HG03469 (cell line): Measurements from ENCODE around the gene TAPBPL.
"Not testable (repeated sequence)": the region's sequence is repeated elsewhere in the genome, so short reads cannot be mapped to it uniquely, and the experiment has no call there.

Source experiments
- ATAC-seq: cut with Tn5 transposase; IDR thresholded peaks from one replicate; pipeline ENCODE4 v1.9.1; 2021; ENCODE audit warnings: mild to moderate bottlenecking, moderate library complexity, moderate number of reproducible peaks; ENCODE audit not compliant: unreplicated experiment

TAPBPL gene

GRCh38 chr12:6451348-6452244 lies at the start of gene TAPBPL:
TAPBPL (plus strand) TSS chr12:6452042; CDS start chr12:6452249, 207 bp downstream.
- ATAC-seq = no peak

- ATAC-seq = no peak
Measured at GRCh38 chr12:6404390-6404789, 47.5 kb upstream of the TAPBPL start.

- ATAC-seq = no peak
Measured at GRCh38 chr12:6405963-6406362, 45.9 kb upstream of the TAPBPL start.

- ATAC-seq = no peak
Measured at GRCh38 chr12:6407236-6407954, 44.4 kb upstream of the TAPBPL start.

- no peak for ATAC-seq
Measured at GRCh38 chr12:6416596-6416995, 35.2 kb upstream of the TAPBPL start.

GRCh38 chr12:6418796-6419195 lies 33.0 kb upstream of the TAPBPL start:
- ATAC-seq = no peak

- no peak for ATAC-seq
Measured at GRCh38 chr12:6420364-6420763, 31.5 kb upstream of the TAPBPL start.

GRCh38 chr12:6423267-6424007 lies 28.4 kb upstream of the TAPBPL start:
- ATAC-seq = no peak

- ATAC-seq = no peak
Measured at GRCh38 chr12:6424008-6424347, 27.9 kb upstream of the TAPBPL start.

GRCh38 chr12:6424866-6425265 lies 27.0 kb upstream of the TAPBPL start:
- ATAC-seq = no peak

- no peak for ATAC-seq
Measured at GRCh38 chr12:6425590-6426531, 26.0 kb upstream of the TAPBPL start.

- no peak for ATAC-seq
Measured at GRCh38 chr12:6426882-6427671, 24.8 kb upstream of the TAPBPL start.

GRCh38 chr12:6427796-6428195 lies 24.0 kb upstream of the TAPBPL start:
- ATAC-seq = not testable (repeated sequence)

GRCh38 chr12:6428326-6428725 lies 23.5 kb upstream of the TAPBPL start:
- ATAC-seq = no peak

GRCh38 chr12:6430124-6430989 lies 21.5 kb upstream of the TAPBPL start:
- ATAC-seq = no peak

- ATAC-seq = no peak
Measured at GRCh38 chr12:6432991-6433390, 18.9 kb upstream of the TAPBPL start.

GRCh38 chr12:6434205-6435140 lies 17.4 kb upstream of the TAPBPL start:
- no peak for ATAC-seq
